Caco-2 (cell line): ENCODE results near the gene CACNA1C. TPM values are rescaled to one million over a fixed set of nuclear protein-coding genes. Genes with fewer than 3 reads are reported as not detected.

ENCODE experiments used
- BruUV-seq: library from RNA; stranded (reverse); fragments of 400-500 nt; replicated peaks from 2 replicates; lab custom pipeline; 2021; lab: Mats Ljungman, UMichigan
- CTCF ChIA-PET: fragments of 300-600 bp; sonication (Branson Sonifier 250); formaldehyde crosslinking; loops from one replicate; lab custom pipeline; 2022; ENCODE audit warnings: antibody characterized with exemption; lab: Charles Lee
- POLR2A ChIA-PET: fragments of 300-600 bp; sonication (Branson Sonifier 250); formaldehyde crosslinking; loops from one replicate; lab custom pipeline; 2022; ENCODE audit warnings: antibody characterized with exemption; lab: Charles Lee
- DNase-seq, 2 experiments: peaks; one replicate each; pipeline versions ENCODE4 v3.0.0 to v3.0.0-alpha.2; 2020 to 2022
- H3K27me3 ChIP-seq: replicated peaks from 2 replicates; pipeline ENCODE4 v1.6.0; 2011; ENCODE audit warnings: low read length; ENCODE audit not compliant: control insufficient read depth, insufficient read depth
- H3K36me3 ChIP-seq: 2 replicates; pipeline ENCODE4 v1.5.1; 2011; ENCODE audit warnings: low read length; ENCODE audit not compliant: control insufficient read depth, insufficient read depth
- H3K4me1 ChIP-seq: fragments of 250-450 bp; sonication (Bioruptor Pico); 2 replicates; pipeline ENCODE4 v1.5.1; 2020; ENCODE audit warnings: mild to moderate bottlenecking
- H3K4me3 ChIP-seq: 2 replicates; pipeline ENCODE4 v1.5.1; 2011; ENCODE audit warnings: low read depth, mild to moderate bottlenecking, control low read depth, low read length
- H3K9me3 ChIP-seq: fragments of 250-450 bp; sonication (Bioruptor Pico); 2 replicates; pipeline ENCODE4 v1.5.1; 2020; ENCODE audit warnings: mild to moderate bottlenecking, moderate library complexity
- H3K27ac Mint-ChIP-seq: one replicate; pipeline ENCODE4 v1.8.0; 2022; ENCODE audit warnings: mixed read lengths; ENCODE audit not compliant: unreplicated experiment
- H3K27me3 Mint-ChIP-seq: one replicate; pipeline ENCODE4 v1.8.0; 2022; ENCODE audit warnings: mixed read lengths; ENCODE audit not compliant: insufficient read depth, unreplicated experiment
- H3K36me3 Mint-ChIP-seq: one replicate; pipeline ENCODE4 v1.8.0; 2022; ENCODE audit warnings: mild to moderate bottlenecking, mixed read lengths; ENCODE audit not compliant: insufficient read depth, unreplicated experiment
- H3K4me1 Mint-ChIP-seq: one replicate; pipeline ENCODE4 v1.8.0; 2022; ENCODE audit warnings: low read depth, mixed read lengths; ENCODE audit not compliant: unreplicated experiment
- H3K4me3 Mint-ChIP-seq: one replicate; pipeline ENCODE4 v1.8.0; 2022; ENCODE audit warnings: mild to moderate bottlenecking, moderate library complexity, mixed read lengths; ENCODE audit not compliant: unreplicated experiment
- H3K9me3 Mint-ChIP-seq: one replicate; pipeline ENCODE4 v1.8.0; 2022; ENCODE audit warnings: mixed read lengths; ENCODE audit not compliant: unreplicated experiment
- intact Hi-C: fragments of 100-400 bp; cut with micrococcal nuclease; formaldehyde crosslinking; loops from one replicate; pipeline ENCODE4 v1.10.0; 2022; ENCODE audit not compliant: unreplicated experiment
- total RNA-seq: library from RNA; stranded (reverse); gene quantifications from 2 replicates; pipeline ENCODE4 v1.2.3, GENCODE V29; 2022
- TF ChIP-seq, protein P1 (sequence below), 2 experiments: fragments of 200-600 bp in 1 of 2; IDR thresholded peaks; 1 replicate in 1 of 2; 2 replicates in 1 of 2; pipeline versions ENCODE4 v1.5.1 to v1.8.0; 2011 to 2022; ENCODE audit warnings: antibody characterized with exemption in 1 of 2, control low read depth in 1 of 2, inconsistent platforms in 1 of 2, low read depth in 1 of 2, low read length in 1 of 2, mild to moderate bottlenecking in 1 of 2, moderate library complexity in 1 of 2; ENCODE audit not compliant: insufficient read depth in 1 of 2, severe bottlenecking in 1 of 2, unreplicated experiment in 1 of 2

CACNA1C gene
- total RNA-seq, 1 experiment from 2014 or later: not detected

DNA sequence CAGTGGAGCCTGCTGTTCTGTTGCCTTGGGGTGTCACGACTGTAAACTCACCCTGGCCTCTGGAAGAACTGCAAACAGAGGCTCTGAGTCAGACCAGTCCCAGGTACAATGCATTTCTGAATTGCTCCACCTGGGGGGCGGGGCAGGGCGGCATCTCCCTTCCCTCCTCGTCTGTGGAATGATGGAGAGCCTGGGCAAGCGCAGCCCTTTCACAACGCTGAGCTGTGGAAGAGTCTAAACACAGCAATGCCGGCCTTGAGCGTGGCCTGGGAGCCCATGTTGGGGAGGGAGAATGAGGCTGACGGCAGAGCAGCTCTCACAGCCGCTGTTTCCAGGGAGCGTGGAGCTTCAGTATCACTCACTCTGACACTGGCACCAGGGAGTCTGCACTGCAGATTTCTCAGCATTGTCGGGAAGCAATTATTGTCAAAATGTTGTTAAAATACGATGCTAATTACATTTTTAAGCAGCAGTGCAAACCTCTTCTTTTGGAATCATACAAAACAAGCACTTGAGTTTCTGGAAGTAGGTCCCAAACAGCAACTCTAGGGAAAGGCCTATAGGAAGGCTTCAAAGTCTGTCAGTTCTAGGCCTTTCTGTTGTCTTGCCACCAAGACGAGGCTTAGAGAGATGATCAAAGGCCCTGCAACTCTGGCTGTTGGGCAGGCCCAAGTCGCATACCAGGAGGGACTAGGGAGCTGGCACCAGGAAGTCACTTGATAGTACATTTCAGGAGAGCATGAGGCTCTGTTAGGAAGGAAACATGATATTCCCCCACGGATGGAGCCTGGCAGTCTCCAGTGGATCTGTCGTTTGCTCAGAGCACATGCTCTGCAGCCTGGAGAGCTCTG is 498.0 kb downstream of the CACNA1C start:
- no peaks in the 10 kb centered on the region for H3K36me3 ChIP-seq
- no peaks in the 10 kb centered on the region for H3K9me3 ChIP-seq
- H3K27me3 ChIP-seq: peaks cover under 1% of the 10 kb centered on the region; the same call in 1 of the 2 replicates
- H3K4me3 ChIP-seq: no peak overlapping the region
- peak in 1 of 2 experiments; percentile 45 for DNase-seq
- no peaks in the 10 kb centered on the region for H3K9me3 Mint-ChIP-seq
- intact Hi-C loops: no loop called here
- H3K27ac Mint-ChIP-seq: no peak overlapping the region
- H3K4me1 Mint-ChIP-seq: no peaks in the 10 kb centered on the region
- TF ChIP-seq, protein P1, sequence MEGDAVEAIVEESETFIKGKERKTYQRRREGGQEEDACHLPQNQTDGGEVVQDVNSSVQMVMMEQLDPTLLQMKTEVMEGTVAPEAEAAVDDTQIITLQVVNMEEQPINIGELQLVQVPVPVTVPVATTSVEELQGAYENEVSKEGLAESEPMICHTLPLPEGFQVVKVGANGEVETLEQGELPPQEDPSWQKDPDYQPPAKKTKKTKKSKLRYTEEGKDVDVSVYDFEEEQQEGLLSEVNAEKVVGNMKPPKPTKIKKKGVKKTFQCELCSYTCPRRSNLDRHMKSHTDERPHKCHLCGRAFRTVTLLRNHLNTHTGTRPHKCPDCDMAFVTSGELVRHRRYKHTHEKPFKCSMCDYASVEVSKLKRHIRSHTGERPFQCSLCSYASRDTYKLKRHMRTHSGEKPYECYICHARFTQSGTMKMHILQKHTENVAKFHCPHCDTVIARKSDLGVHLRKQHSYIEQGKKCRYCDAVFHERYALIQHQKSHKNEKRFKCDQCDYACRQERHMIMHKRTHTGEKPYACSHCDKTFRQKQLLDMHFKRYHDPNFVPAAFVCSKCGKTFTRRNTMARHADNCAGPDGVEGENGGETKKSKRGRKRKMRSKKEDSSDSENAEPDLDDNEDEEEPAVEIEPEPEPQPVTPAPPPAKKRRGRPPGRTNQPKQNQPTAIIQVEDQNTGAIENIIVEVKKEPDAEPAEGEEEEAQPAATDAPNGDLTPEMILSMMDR (IDR thresholded peaks at IDR 0.05; ENCODE audit: insufficient read depth in 1 of 2, low read depth in 1 of 2, low read length in 1 of 2, severe bottlenecking in 1 of 2, unreplicated experiment in 1 of 2): no peak
- POLR2A ChIA-PET: no interaction called here
- H3K4me1 ChIP-seq: no peaks in the 10 kb centered on the region
- no TSS peak for BruUV-seq
- no peaks in the 10 kb centered on the region for H3K36me3 Mint-ChIP-seq
- CTCF ChIA-PET: no interaction called here
- H3K27me3 Mint-ChIP-seq: peaks cover 13% of the 10 kb centered on the region
- H3K4me3 Mint-ChIP-seq: no peak overlapping the region

DNA sequence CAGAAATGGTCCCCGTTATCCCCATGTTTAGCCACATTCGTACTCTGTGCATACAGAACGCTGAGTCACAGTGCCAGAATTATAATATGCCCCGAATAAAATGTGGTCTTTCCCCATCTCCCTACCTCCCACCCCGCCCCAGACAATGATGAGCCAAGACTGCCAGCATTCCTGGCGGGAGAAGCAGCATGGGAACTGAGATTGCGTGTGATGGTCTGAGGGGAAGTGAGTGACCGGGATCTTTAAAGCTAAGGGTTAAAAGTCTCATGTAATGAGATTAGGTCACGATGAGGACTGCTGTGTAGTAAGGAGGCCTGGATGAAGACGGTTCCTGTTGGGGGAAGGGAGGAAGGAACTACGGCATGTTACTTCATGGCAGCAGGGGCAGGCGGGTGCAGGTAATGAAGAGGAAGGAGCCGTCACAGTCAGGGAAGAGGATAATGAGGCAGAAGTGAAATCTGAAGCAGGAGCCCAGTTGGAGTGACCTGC is 498.7 kb downstream of the CACNA1C start:
- TF ChIP-seq, protein P1 (IDR thresholded peaks at IDR 0.05; ENCODE audit: insufficient read depth in 1 of 2, low read depth in 1 of 2, low read length in 1 of 2, severe bottlenecking in 1 of 2, unreplicated experiment in 1 of 2): no peak
- no peaks in the 10 kb centered on the region for H3K36me3 ChIP-seq
- no peaks in the 10 kb centered on the region for H3K4me1 ChIP-seq
- CTCF ChIA-PET: no interaction called here
- Mint-ChIP-seq H3K9me3 (no peaks in the 10 kb centered on the region), H3K36me3 (no peaks in the 10 kb centered on the region), H3K27me3 (peaks cover 19% of the 10 kb centered on the region), H3K4me3 (no peak overlapping the region), H3K4me1 (no peaks in the 10 kb centered on the region), H3K27ac (no peak overlapping the region)
- DNase-seq: no peak
- intact Hi-C loops: no loop called here
- peaks cover 3% of the 10 kb centered on the region for H3K27me3 ChIP-seq
- POLR2A ChIA-PET: no interaction called here
- H3K4me3 ChIP-seq: no peak overlapping the region
- H3K9me3 ChIP-seq: no peaks in the 10 kb centered on the region
- no TSS peak for BruUV-seq

DNA sequence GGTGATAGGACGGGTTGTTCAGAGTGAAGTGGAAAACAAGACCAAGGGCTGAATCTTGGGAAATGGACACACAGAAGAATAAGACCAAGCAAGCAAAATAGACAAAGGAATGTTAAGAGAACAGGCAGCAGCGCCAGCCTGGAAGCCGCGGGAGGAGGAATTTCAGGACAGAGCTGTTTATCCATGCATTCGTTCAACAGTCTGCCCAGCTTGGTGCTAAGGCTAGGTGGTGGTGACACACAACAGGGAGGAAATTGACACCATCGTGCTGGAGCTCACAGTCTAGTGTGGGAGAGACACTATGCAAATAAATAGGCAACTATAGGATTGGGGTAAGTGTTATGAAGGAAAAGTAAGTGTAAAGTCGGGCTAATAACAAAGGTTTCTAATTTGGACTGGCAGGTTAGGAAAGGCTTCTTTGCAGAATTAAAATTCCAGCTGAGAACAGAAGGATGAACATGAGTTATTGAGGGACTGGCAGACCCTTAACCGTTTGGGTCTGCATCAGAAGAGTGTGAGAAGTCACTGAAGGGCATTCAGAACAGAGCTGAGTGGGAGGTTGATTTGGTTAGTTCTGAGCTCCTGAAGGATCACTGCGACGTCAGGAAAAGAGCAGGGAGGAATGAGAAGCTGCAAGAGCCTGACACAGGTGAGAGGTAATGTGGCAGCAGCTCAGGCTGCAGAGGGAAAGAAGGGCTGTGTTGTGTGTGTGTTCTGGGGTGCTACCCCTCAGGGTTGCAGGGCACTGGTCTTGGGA is 499.4 kb downstream of the CACNA1C start:
- H3K4me1 ChIP-seq: no peaks in the 10 kb centered on the region
- Mint-ChIP-seq H3K36me3 (no peaks in the 10 kb centered on the region), H3K27ac (no peak overlapping the region), H3K27me3 (peaks cover 23% of the 10 kb centered on the region), H3K4me3 (no peak overlapping the region), H3K4me1 (no peaks in the 10 kb centered on the region), H3K9me3 (no peaks in the 10 kb centered on the region)
- H3K27me3 ChIP-seq: peaks cover 5% of the 10 kb centered on the region
- DNase-seq: no peak
- POLR2A ChIA-PET: no interaction called here
- H3K9me3 ChIP-seq: no peaks in the 10 kb centered on the region
- CTCF ChIA-PET: no interaction called here
- intact Hi-C loops: no loop called here
- no TSS peak for BruUV-seq
- H3K36me3 ChIP-seq: no peaks in the 10 kb centered on the region
- H3K4me3 ChIP-seq: no peak overlapping the region
- TF ChIP-seq, protein P1 (IDR thresholded peaks at IDR 0.05; ENCODE audit: insufficient read depth in 1 of 2, low read depth in 1 of 2, low read length in 1 of 2, severe bottlenecking in 1 of 2, unreplicated experiment in 1 of 2): no peak
